HUES48 (cell line): ENCODE data around the gene SH2B3.

Experiments
- H3K27ac ChIP-seq: one replicate; pipeline ENCODE4 v1.7.0; 2013; ENCODE audit warnings: low read depth, low read length, inconsistent platforms
- H3K27me3 ChIP-seq: 2 replicates; pipeline ENCODE4 v1.6.1; 2013; ENCODE audit warnings: mild to moderate bottlenecking, low read length; ENCODE audit not compliant: control insufficient read depth, insufficient read depth
- H3K36me3 ChIP-seq: 2 replicates; pipeline ENCODE4 v1.6.1; 2013; ENCODE audit warnings: low read length; ENCODE audit not compliant: control insufficient read depth, insufficient read depth
- H3K4me1 ChIP-seq: 2 replicates; pipeline ENCODE4 v1.6.1; 2013; ENCODE audit warnings: mild to moderate bottlenecking, low read length; ENCODE audit not compliant: control insufficient read depth, insufficient read depth
- H3K4me3 ChIP-seq: 2 replicates; pipeline ENCODE4 v1.5.1; 2013; ENCODE audit warnings: mild to moderate bottlenecking, low read depth, low read length
- H3K9ac ChIP-seq: 2 replicates; pipeline ENCODE4 v1.6.1; 2013; ENCODE audit warnings: mild to moderate bottlenecking, low read depth, low read length, moderate library complexity
- H3K9me3 ChIP-seq: 2 replicates; pipeline ENCODE4 v1.6.1; 2013; ENCODE audit warnings: low read length; ENCODE audit not compliant: control insufficient read depth, insufficient read depth

SH2B3 gene

GRCh38 chr12:111404362-111405148 lies 1.2 kb upstream of the SH2B3 start:
- H3K9ac ChIP-seq = peak overlapping the region; percentile 68
- H3K9me3 ChIP-seq = no peaks in the 10 kb centered on the region
- H3K27ac ChIP-seq = peak overlapping the region; percentile 80
- no peaks in the 10 kb centered on the region for H3K27me3 ChIP-seq
- H3K4me3 ChIP-seq = peak overlapping the region; percentile 81
- H3K36me3 ChIP-seq = no peaks in the 10 kb centered on the region
- peaks cover 38% of the 10 kb centered on the region for H3K4me1 ChIP-seq

- H3K4me3 ChIP-seq = peak overlapping the region; percentile 81
Observed at GRCh38 chr12:111405149-111405858, 419 bp upstream of the SH2B3 start.

GRCh38 chr12:111406474-111407376 lies 1.0 kb downstream of the SH2B3 start:
- Histone ChIP-seq H3K9me3 (no peaks in the 10 kb centered on the region), H3K9ac (peak overlapping the region; percentile 42), H3K4me3 (peak overlapping the region; percentile 81), H3K27me3 (no peaks in the 10 kb centered on the region), H3K4me1 (peaks cover 57% of the 10 kb centered on the region), H3K27ac (peak overlapping the region; percentile 51), H3K36me3 (no peaks in the 10 kb centered on the region)

More at GRCh38 chr12:111405149-111405858, 419 bp upstream of the SH2B3 start:
- Histone ChIP-seq H3K27ac (peak overlapping the region; percentile 80), H3K4me1 (peaks cover 43% of the 10 kb centered on the region), H3K9me3 (no peaks in the 10 kb centered on the region), H3K27me3 (no peaks in the 10 kb centered on the region), H3K9ac (peak overlapping the region; percentile 68), H3K36me3 (no peaks in the 10 kb centered on the region)

- no peaks in the 10 kb centered on the region for H3K36me3 ChIP-seq
- H3K27ac ChIP-seq = peak overlapping the region; percentile 10
- H3K4me3 ChIP-seq = peak overlapping the region; percentile 81
- peaks cover 66% of the 10 kb centered on the region for H3K4me1 ChIP-seq
- no peaks in the 10 kb centered on the region for H3K27me3 ChIP-seq
- no peaks in the 10 kb centered on the region for H3K9me3 ChIP-seq
- H3K9ac ChIP-seq = no peak overlapping the region
Observed at GRCh38 chr12:111407377-111408115, 1.8 kb downstream of the SH2B3 start.

GRCh38 chr12:111408116-111408440 lies 2.4 kb downstream of the SH2B3 start:
- Histone ChIP-seq H3K9me3 (no peaks in the 10 kb centered on the region), H3K9ac (no peak overlapping the region), H3K4me3 (peak overlapping the region; percentile 81; the same call in 1 of the 2 replicates), H3K4me1 (peaks cover 70% of the 10 kb centered on the region), H3K27me3 (no peaks in the 10 kb centered on the region), H3K36me3 (no peaks in the 10 kb centered on the region), H3K27ac (no peak overlapping the region)

- Histone ChIP-seq H3K36me3 (no peaks in the 10 kb centered on the region), H3K9ac (no peak overlapping the region), H3K27me3 (no peaks in the 10 kb centered on the region), H3K4me1 (peaks cover 72% of the 10 kb centered on the region), H3K27ac (no peak overlapping the region), H3K4me3 (no peak overlapping the region), H3K9me3 (no peaks in the 10 kb centered on the region)
Observed at GRCh38 chr12:111408686-111409402, 3.1 kb downstream of the SH2B3 start.

- no peaks in the 10 kb centered on the region for H3K9me3 ChIP-seq
- H3K4me3 ChIP-seq = no peak overlapping the region
- no peaks in the 10 kb centered on the region for H3K27me3 ChIP-seq
- H3K27ac ChIP-seq = peak overlapping the region; percentile 39
- H3K9ac ChIP-seq = no peak overlapping the region
- peaks cover 70% of the 10 kb centered on the region for H3K4me1 ChIP-seq
- H3K36me3 ChIP-seq = no peaks in the 10 kb centered on the region
Observed at GRCh38 chr12:111409403-111409779, 3.7 kb downstream of the SH2B3 start.

GRCh38 chr12:111409780-111410430 lies 4.2 kb downstream of the SH2B3 start:
- no peaks in the 10 kb centered on the region for H3K9me3 ChIP-seq
- no peaks in the 10 kb centered on the region for H3K36me3 ChIP-seq
- H3K4me3 ChIP-seq = no peak overlapping the region
- peaks cover 66% of the 10 kb centered on the region for H3K4me1 ChIP-seq
- no peaks in the 10 kb centered on the region for H3K27me3 ChIP-seq
- H3K27ac ChIP-seq = peak overlapping the region; percentile 39
- no peak overlapping the region for H3K9ac ChIP-seq

- H3K9ac ChIP-seq = no peak overlapping the region
- H3K4me1 ChIP-seq = peaks cover 68% of the 10 kb centered on the region
- H3K36me3 ChIP-seq = no peaks in the 10 kb centered on the region
- peak overlapping the region; percentile 44 for H3K27ac ChIP-seq
- no peak overlapping the region for H3K4me3 ChIP-seq
- H3K27me3 ChIP-seq = no peaks in the 10 kb centered on the region
- no peaks in the 10 kb centered on the region for H3K9me3 ChIP-seq
Observed at GRCh38 chr12:111410431-111411184, 4.9 kb downstream of the SH2B3 start.
